Activated CD4-positive, alpha-beta T cell treated with anti-CD3 and anti-CD28 coated beads for 36 hours (primary cell): ENCODE results near the gene NISCH. TPM values are rescaled to one million over a fixed set of nuclear protein-coding genes. Genes with fewer than 3 reads are reported as not detected.

Source experiments
- ATAC-seq: fragments of 200-7000 bp; cut with Tn5 transposase; one replicate; pipeline ENCODE4 v1.10.0; 2021; ENCODE audit warnings: mild to moderate bottlenecking, moderate library complexity
- CTCF ChIA-PET: fragments of 350-600 bp; sonication (Branson Sonifier 250); formaldehyde crosslinking; loops from one replicate; lab custom pipeline; 2021; ENCODE audit warnings: antibody characterized with exemption; lab: Charles Lee
- POLR2A ChIA-PET: fragments of 350-600 bp; sonication (Branson Sonifier 250); formaldehyde crosslinking; loops from one replicate; lab custom pipeline; 2021; ENCODE audit warnings: antibody characterized with exemption, inconsistent platforms; lab: Charles Lee
- DNase-seq: peaks from one replicate; pipeline ENCODE4 v3.0.0-alpha.2; 2020
- H3K27ac Mint-ChIP-seq: one replicate; pipeline ENCODE4 v1.8.0; 2021; ENCODE audit warnings: mixed read lengths
- H3K27me3 Mint-ChIP-seq: one replicate; pipeline ENCODE4 v1.8.0; 2021; ENCODE audit warnings: mixed read lengths
- H3K36me3 Mint-ChIP-seq: one replicate; pipeline ENCODE4 v1.8.0; 2021; ENCODE audit warnings: low read depth, mixed read lengths
- H3K4me1 Mint-ChIP-seq: one replicate; pipeline ENCODE4 v1.8.0; 2021; ENCODE audit warnings: mixed read lengths
- H3K4me3 Mint-ChIP-seq: one replicate; pipeline ENCODE4 v1.8.0; 2021; ENCODE audit warnings: mild to moderate bottlenecking, moderate library complexity, mixed read lengths
- H3K9me3 Mint-ChIP-seq: one replicate; pipeline ENCODE4 v1.8.0; 2021; ENCODE audit warnings: low read depth, mixed read lengths
- intact Hi-C, 2 experiments: fragments of 100-400 bp; cut with DNase I in 1 of 2; cut with micrococcal nuclease in 1 of 2; formaldehyde crosslinking; loops; one replicate each; pipeline versions ENCODE4 v1.14.2 to v1.15.1; 2022 to 2024; cut with DNase I, micrococcal nuclease
- total RNA-seq, 2 experiments: library from RNA; stranded (reverse); gene quantifications; one replicate each; pipeline ENCODE4 v1.2.3, GENCODE V29; 2021

Gene NISCH
- total RNA-seq, 2 experiments from 2014 or later = 61.4 to 68.9 TPM

- no peaks in the 10 kb centered on the region for H3K4me1 Mint-ChIP-seq
- ATAC-seq (no peak), DNase-seq (no peak)
- no peak overlapping the region for H3K27ac Mint-ChIP-seq
- no peaks in the 10 kb centered on the region for H3K27me3 Mint-ChIP-seq
- H3K4me3 Mint-ChIP-seq = no peak overlapping the region
- intact Hi-C loops = loop anchor here in 1 of 2 experiments (10.0 kb wide), 1 partner anchor 218 kb away; the partner anchor contains the start of gene TLR9
- H3K9me3 Mint-ChIP-seq = no peaks in the 10 kb centered on the region
- POLR2A ChIA-PET = interaction anchor here (0.9 kb wide), 1 partner anchor 358 kb away, joined by 3 read pairs; no protein-coding TSS in a partner anchor
- no peaks in the 10 kb centered on the region for H3K36me3 Mint-ChIP-seq
- CTCF ChIA-PET = interaction anchor here (6.9 kb wide), 1 partner anchor 13 kb away, joined by 97 read pairs; no protein-coding TSS in a partner anchor
Measured at GRCh38 chr3:52442409-52443267, 12.8 kb upstream of the NISCH start.

GRCh38 chr3:52443268-52443610, 12.2 kb upstream of the NISCH start:
- no peak overlapping the region for H3K4me3 Mint-ChIP-seq
- no peaks in the 10 kb centered on the region for H3K9me3 Mint-ChIP-seq
- H3K36me3 Mint-ChIP-seq = no peaks in the 10 kb centered on the region
- no peaks in the 10 kb centered on the region for H3K27me3 Mint-ChIP-seq
- no peak for ATAC-seq
- no peak overlapping the region for H3K27ac Mint-ChIP-seq
- POLR2A ChIA-PET = no interaction called here
- H3K4me1 Mint-ChIP-seq = no peaks in the 10 kb centered on the region
- CTCF ChIA-PET = interaction anchor here (6.9 kb wide), 1 partner anchor 13 kb away, joined by 97 read pairs; no protein-coding TSS in a partner anchor
- intact Hi-C loops = loop anchor here in 1 of 2 experiments (10.0 kb wide), 1 partner anchor 218 kb away; the partner anchor contains the start of gene TLR9
- no peak for DNase-seq

- H3K9me3 Mint-ChIP-seq = no peaks in the 10 kb centered on the region
- DNase-seq (no peak), ATAC-seq (no peak)
- no peak overlapping the region for H3K27ac Mint-ChIP-seq
- no peaks in the 10 kb centered on the region for H3K27me3 Mint-ChIP-seq
- POLR2A ChIA-PET = no interaction called here
- CTCF ChIA-PET = interaction anchor here (0.7 to 6.9 kb wide), 3 partner anchors 10 to 980 kb away, joined by 3 to 97 read pairs (median 10); partner anchors contain the start of gene TNNC1
- H3K4me1 Mint-ChIP-seq = no peaks in the 10 kb centered on the region
- H3K36me3 Mint-ChIP-seq = no peaks in the 10 kb centered on the region
- intact Hi-C loops = loop anchor here in 1 of 2 experiments (10.0 kb wide), 1 partner anchor 219 kb away; the partner anchor contains the start of gene TLR9
- H3K4me3 Mint-ChIP-seq = no peak overlapping the region
Measured at GRCh38 chr3:52443791-52444687, 11.4 kb upstream of the NISCH start.

- H3K4me1 Mint-ChIP-seq = no peaks in the 10 kb centered on the region
- no peak within 1 kb of the TSS for H3K27ac Mint-ChIP-seq
- ATAC-seq (peak; percentile 96), DNase-seq (peak; percentile 89)
- H3K4me3 Mint-ChIP-seq = no peak within 1 kb of the TSS
- intact Hi-C loops = loop anchor here (5.0 to 10.0 kb wide), 2 partner anchors 220 to 223 kb away; partner anchors contain the start of gene TLR9 (in 1 of the 2)
- H3K36me3 Mint-ChIP-seq = no peaks in the 10 kb centered on the region
- ChIA-PET CTCF (interaction anchor here (0.6 to 6.9 kb wide), 8 partner anchors 9 to 981 kb away, joined by 3 to 97 read pairs (median 5); partner anchors contain the start of genes TLR9, TNNC1 and UQCC5), POLR2A (no interaction called here)
- no peaks in the 10 kb centered on the region for H3K9me3 Mint-ChIP-seq
- no peaks in the 10 kb centered on the region for H3K27me3 Mint-ChIP-seq
Measured at GRCh38 chr3:52444860-52445793, 10.3 kb upstream of the NISCH start, which contains the start of gene SEMA3G. Gene SEMA3G (minus strand): TSS chr3:52445103. CDS start chr3:52445027, 76 bp downstream.

- H3K27me3 Mint-ChIP-seq = no peaks in the 10 kb centered on the region
- H3K4me3 Mint-ChIP-seq = no peak overlapping the region
- ATAC-seq = no peak
- ChIA-PET POLR2A (no interaction called here), CTCF (interaction anchor here (0.6 to 6.9 kb wide), 13 partner anchors 7 to 107 kb away, joined by 3 to 97 read pairs (median 5); partner anchors contain the start of genes TNNC1 and UQCC5)
- no peaks in the 10 kb centered on the region for H3K9me3 Mint-ChIP-seq
- H3K4me1 Mint-ChIP-seq = no peaks in the 10 kb centered on the region
- intact Hi-C loops = loop anchor here (2.0 to 10.0 kb wide), 3 partner anchors 221 to 445 kb away; partner anchors contain the start of gene TLR9 (in 1 of the 2)
- no peak overlapping the region for H3K27ac Mint-ChIP-seq
- no peak for DNase-seq
- H3K36me3 Mint-ChIP-seq = no peaks in the 10 kb centered on the region
Measured at GRCh38 chr3:52446042-52446441, 9.4 kb upstream of the NISCH start.

- POLR2A ChIA-PET = no interaction called here
- Mint-ChIP-seq H3K36me3 (no peaks in the 10 kb centered on the region), H3K4me3 (no peak overlapping the region), H3K27me3 (no peaks in the 10 kb centered on the region), H3K9me3 (no peaks in the 10 kb centered on the region), H3K4me1 (no peaks in the 10 kb centered on the region), H3K27ac (no peak overlapping the region)
- intact Hi-C loops = loop anchor here (1.0 to 10.0 kb wide), 5 partner anchors 19 to 446 kb away; partner anchors contain the start of gene TLR9 (in 1 of the 2)
- DNase-seq (peak; percentile 83), ATAC-seq (peak; percentile 73)
- CTCF ChIA-PET = interaction anchor here (0.5 to 6.9 kb wide), 16 partner anchors 8 to 214 kb away, joined by 3 to 97 read pairs (median 5); partner anchors contain the start of gene UQCC5
Measured at GRCh38 chr3:52446631-52447511, 8.5 kb upstream of the NISCH start.

- Mint-ChIP-seq H3K27me3 (no peaks in the 10 kb centered on the region), H3K9me3 (no peaks in the 10 kb centered on the region), H3K4me3 (no peak overlapping the region), H3K27ac (no peak overlapping the region), H3K4me1 (no peaks in the 10 kb centered on the region), H3K36me3 (no peaks in the 10 kb centered on the region)
- ChIA-PET POLR2A (no interaction called here), CTCF (interaction anchor here (0.5 to 6.9 kb wide), 20 partner anchors 9 to 446 kb away, joined by 3 to 97 read pairs (median 4); no protein-coding TSS in a partner anchor)
- ATAC-seq (no peak), DNase-seq (no peak)
- intact Hi-C loops = loop anchor here (1.0 to 10.0 kb wide), 5 partner anchors 19 to 447 kb away; partner anchors contain the start of gene TLR9 (in 1 of the 2)
Measured at GRCh38 chr3:52447512-52448355, 7.7 kb upstream of the NISCH start.

- DNase-seq (no peak), ATAC-seq (no peak)
- H3K27ac Mint-ChIP-seq = no peak overlapping the region
- POLR2A ChIA-PET = no interaction called here
- intact Hi-C loops = no loop called here
- H3K36me3 Mint-ChIP-seq = no peaks in the 10 kb centered on the region
- H3K27me3 Mint-ChIP-seq = no peaks in the 10 kb centered on the region
- CTCF ChIA-PET = interaction anchor here (0.6 to 1.4 kb wide), 4 partner anchors 20 to 434 kb away, joined by 3 to 4 read pairs (median 3); no protein-coding TSS in a partner anchor
- H3K4me3 Mint-ChIP-seq = no peak overlapping the region
- peaks cover 18% of the 10 kb centered on the region for H3K4me1 Mint-ChIP-seq
- H3K9me3 Mint-ChIP-seq = no peaks in the 10 kb centered on the region
Measured at GRCh38 chr3:52450489-52451236, 4.7 kb upstream of the NISCH start.
